ENCODE data around the gene STXBP4. TPM values are rescaled to one million over a fixed set of nuclear protein-coding genes. Genes with fewer than 3 reads are reported as not detected.

The STXBP4 gene
- total RNA-seq, 1 experiment from 2014 or later = 16.5 TPM

DNA sequence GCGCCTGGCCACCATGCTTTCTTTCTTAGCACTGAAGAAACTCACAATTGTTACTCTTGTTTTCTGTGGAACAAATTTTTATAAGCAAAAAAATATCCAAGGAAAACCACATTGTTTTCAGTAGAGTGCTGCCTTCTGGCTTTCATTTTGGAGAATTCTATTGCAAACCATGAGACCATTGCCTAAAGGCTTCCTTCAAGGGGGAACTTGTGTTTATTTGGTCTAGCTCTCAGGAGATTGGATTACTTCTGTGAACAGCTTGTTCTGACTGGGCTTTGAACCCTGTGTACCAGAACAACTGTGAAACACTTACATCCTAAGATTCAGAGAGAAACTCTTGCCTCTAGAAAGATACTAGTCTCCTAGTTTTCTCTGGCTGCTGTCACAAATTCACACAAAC is 35.9 kb upstream of the STXBP4 start:
- Histone ChIP-seq H2AK5ac (ENCODE audit: insufficient read length, low read length) (no peak overlapping the region), H3K27ac (ENCODE audit: insufficient read length, low read depth, low read length) (no peak overlapping the region), H3T11ph (ENCODE audit: low read length) (no peak overlapping the region), H3K18ac (ENCODE audit: insufficient read length, low read depth, low read length) (no peak overlapping the region), H4K20me1 (ENCODE audit: control insufficient read depth, insufficient read depth, insufficient read length) (no peaks in the 10 kb centered on the region), H4K91ac (ENCODE audit: insufficient read length, low read depth, low read length) (no peak overlapping the region), H4K5ac (ENCODE audit: insufficient read length, low read depth, low read length) (no peak overlapping the region), H3K56ac (ENCODE audit: insufficient read length, low read depth, low read length) (no peak overlapping the region), H2BK20ac (ENCODE audit: low read depth, low read length, poor library complexity, severe bottlenecking) (no peak overlapping the region), H3K4me2 (ENCODE audit: insufficient read depth, insufficient read length, low read length) (no peak overlapping the region), H3K9ac (ENCODE audit: extremely low read depth, insufficient read length, low read length) (no peak overlapping the region), H2BK5ac (ENCODE audit: insufficient read length, low read length) (no peak overlapping the region), H2BK15ac (ENCODE audit: low read depth, low read length) (no peak overlapping the region), H3K79me2 (ENCODE audit: insufficient read depth, low read length) (no peaks in the 10 kb centered on the region), H2BK12ac (ENCODE audit: insufficient read length, low read depth, low read length) (no peak overlapping the region), H2BK120ac (ENCODE audit: low read depth, low read length, poor library complexity, severe bottlenecking) (no peak overlapping the region), H3K14ac (ENCODE audit: insufficient read depth, low read length) (no peak overlapping the region), H3K27me3 (ENCODE audit: insufficient read depth, low read length) (no peaks in the 10 kb centered on the region), H3K4ac (ENCODE audit: low read depth, low read length) (no peak overlapping the region), H3K23me2 (ENCODE audit: insufficient read length, low read depth, low read length, poor library complexity, severe bottlenecking) (no peaks in the 10 kb centered on the region), H3K4me1 (ENCODE audit: insufficient read depth, low read length) (no peaks in the 10 kb centered on the region), H3K23ac (ENCODE audit: insufficient read length, low read depth, low read length) (no peak overlapping the region), H4K8ac (replicated peaks; ENCODE audit: insufficient read length, low read depth, low read length) (no peak overlapping the region), H2AFZ (ENCODE audit: low read length) (no peak overlapping the region), H3K9me3 (ENCODE audit: control insufficient read depth, low read depth, low read length) (no peaks in the 10 kb centered on the region), H3K79me1 (ENCODE audit: insufficient read depth, low read depth, low read length, poor library complexity, severe bottlenecking) (peaks cover under 1% of the 10 kb centered on the region)
- TF ChIP-seq, protein P1, sequence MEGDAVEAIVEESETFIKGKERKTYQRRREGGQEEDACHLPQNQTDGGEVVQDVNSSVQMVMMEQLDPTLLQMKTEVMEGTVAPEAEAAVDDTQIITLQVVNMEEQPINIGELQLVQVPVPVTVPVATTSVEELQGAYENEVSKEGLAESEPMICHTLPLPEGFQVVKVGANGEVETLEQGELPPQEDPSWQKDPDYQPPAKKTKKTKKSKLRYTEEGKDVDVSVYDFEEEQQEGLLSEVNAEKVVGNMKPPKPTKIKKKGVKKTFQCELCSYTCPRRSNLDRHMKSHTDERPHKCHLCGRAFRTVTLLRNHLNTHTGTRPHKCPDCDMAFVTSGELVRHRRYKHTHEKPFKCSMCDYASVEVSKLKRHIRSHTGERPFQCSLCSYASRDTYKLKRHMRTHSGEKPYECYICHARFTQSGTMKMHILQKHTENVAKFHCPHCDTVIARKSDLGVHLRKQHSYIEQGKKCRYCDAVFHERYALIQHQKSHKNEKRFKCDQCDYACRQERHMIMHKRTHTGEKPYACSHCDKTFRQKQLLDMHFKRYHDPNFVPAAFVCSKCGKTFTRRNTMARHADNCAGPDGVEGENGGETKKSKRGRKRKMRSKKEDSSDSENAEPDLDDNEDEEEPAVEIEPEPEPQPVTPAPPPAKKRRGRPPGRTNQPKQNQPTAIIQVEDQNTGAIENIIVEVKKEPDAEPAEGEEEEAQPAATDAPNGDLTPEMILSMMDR (conservative IDR thresholded peaks at IDR 0.05) = no peak
- H3K36me3 Mint-ChIP-seq (ENCODE audit: insufficient read depth in 1 of 3, low read depth in 3 of 3) = peaks cover 45 to 78% (median 76%) of the 10 kb centered on the region in 3 experiments
- H3K27ac Mint-ChIP-seq = no peak overlapping the region
- peaks cover 1% of the 10 kb centered on the region; the same call in 1 of the 2 replicates for H3K27me3 Mint-ChIP-seq (ENCODE audit: low read depth)
- H3K4me1 Mint-ChIP-seq = no peaks in the 10 kb centered on the region
- no CpG with 5 or more reads among the region's 1 CpG for WGBS (ENCODE audit: extremely low coverage, insufficient read length, low lambda C conversion rate)
- H3K4me3 Mint-ChIP-seq = no peak overlapping the region
- H3K9me3 Mint-ChIP-seq = no peaks in the 10 kb centered on the region
- no peak for DNase-seq

Data from H9 (cell line).